GM21786 (cell line): ENCODE results near the gene FBLL1.
"Not testable (repeated sequence)": the region's sequence is repeated elsewhere in the genome, so short reads cannot be mapped to it uniquely, and the experiment has no call there.

Experiments used
- ATAC-seq: cut with Tn5 transposase; IDR thresholded peaks from one replicate; pipeline ENCODE4 v1.9.1; 2021; ENCODE audit not compliant: unreplicated experiment

The FBLL1 gene

GRCh38 chr5:168528521-168529373, at the start of gene FBLL1:
TSS of gene FBLL1 (plus strand) at chr5:168529305. CDS start at chr5:168529505, 200 bp downstream.
- no peak for ATAC-seq

GRCh38 chr5:168480601-168481000, 48.5 kb upstream of the FBLL1 start:
- no peak for ATAC-seq

- ATAC-seq: peak; percentile 93
These were observed 47.7 kb upstream of the FBLL1 start for GRCh38 chr5:168481330-168481788.

GRCh38 chr5:168482361-168482760, 46.7 kb upstream of the FBLL1 start:
- no peak for ATAC-seq

- peak; percentile 78 for ATAC-seq
These were observed 42.8 kb upstream of the FBLL1 start, which contains the start of gene RARS1 for GRCh38 chr5:168486136-168486879. TSS of gene RARS1 (plus strand) at chr5:168486471. CDS start at chr5:168486499, 28 bp downstream.

GRCh38 chr5:168489059-168489458, 40.0 kb upstream of the FBLL1 start:
- no peak for ATAC-seq

GRCh38 chr5:168494057-168494555, 35.0 kb upstream of the FBLL1 start:
- ATAC-seq: no peak

- no peak for ATAC-seq
These were observed 26.4 kb upstream of the FBLL1 start for GRCh38 chr5:168502563-168503237.

- no peak for ATAC-seq
These were observed 15.2 kb upstream of the FBLL1 start for GRCh38 chr5:168513861-168514428.

- ATAC-seq: no peak
These were observed 3.2 kb upstream of the FBLL1 start for GRCh38 chr5:168525856-168526255.

- ATAC-seq: no peak
These were observed 1.3 kb upstream of the FBLL1 start for GRCh38 chr5:168527756-168528295.

- ATAC-seq: no peak
These were observed 499 bp downstream of the FBLL1 start for GRCh38 chr5:168529374-168530234.

GRCh38 chr5:168530621-168531150, 1.6 kb downstream of the FBLL1 start:
- ATAC-seq: no peak

GRCh38 chr5:168531191-168531590, 2.1 kb downstream of the FBLL1 start:
- ATAC-seq: no peak

GRCh38 chr5:168531987-168532864, 3.1 kb downstream of the FBLL1 start:
- no peak for ATAC-seq

GRCh38 chr5:168534351-168534750, 5.2 kb downstream of the FBLL1 start:
- not testable (repeated sequence) for ATAC-seq

- ATAC-seq: no peak
These were observed 8.1 kb downstream of the FBLL1 start for GRCh38 chr5:168537176-168537575.

GRCh38 chr5:168549554-168549953, 20.4 kb downstream of the FBLL1 start:
- no peak for ATAC-seq
